GM12878 (cell line): ENCODE measurements around the gene OSBPL2. TPM values are rescaled to one million over a fixed set of nuclear protein-coding genes. Genes with fewer than 3 reads are reported as not detected.
A peak's percentile ranks its signal among the peaks of the same experiment; 100 is the strongest.

Experiments used
- ATAC-seq: fragments of 200-7000 bp; cut with Tn5 transposase; 3 replicates; pipeline ENCODE4 v1.9.1; 2020; ENCODE audit warnings: mild to moderate bottlenecking, moderate library complexity
- BruUV-seq: library from RNA; stranded (reverse); fragments of 400-500 nt; replicated peaks from 2 replicates; lab custom pipeline; 2021; lab: Mats Ljungman, UMichigan
- CTCF ChIA-PET: fragments of 300-600 bp; sonication (Branson Sonifier 250); formaldehyde crosslinking; extraction: SDS; loops from one replicate; lab custom pipeline; 2021; ENCODE audit warnings: inconsistent platforms; lab: Yijun Ruan, JAX
- POLR2A ChIA-PET: fragments of 350-600 bp; formaldehyde crosslinking; extraction: SDS; loops from one replicate; lab custom pipeline; 2021; ENCODE audit warnings: inconsistent platforms; lab: Charles Lee
- RAD21 ChIA-PET: fragments of 300-600 bp; sonication (Branson Sonifier 250); formaldehyde crosslinking; loops from one replicate; lab custom pipeline; 2023; ENCODE audit warnings: antibody characterized with exemption; ENCODE audit not compliant: unreplicated experiment; lab: Charles Lee
- SMC1A ChIA-PET: fragments of 300-600 bp; sonication (Branson Sonifier 250); formaldehyde crosslinking; loops from one replicate; lab custom pipeline; 2023; ENCODE audit not compliant: unreplicated experiment, uncharacterized antibody; lab: Charles Lee
- DNase-seq: peaks from one replicate; pipeline ENCODE4 v3.0.0-alpha.2; 2011; ENCODE audit warnings: low read depth, low spot score
- FAIRE-seq: peaks from 3 replicates; lab custom pipeline; 2011; peaks lifted over from hg19 to GRCh38; lab: Jason Lieb, UNC
- H2AFZ ChIP-seq: 2 replicates; pipeline ENCODE4 v1.6.0; 2011; ENCODE audit warnings: low read depth, low read length, control low read depth; ENCODE audit not compliant: control insufficient read depth
- H3K27ac ChIP-seq: 2 replicates; pipeline ENCODE4 v1.5.1; 2011; ENCODE audit warnings: control low read depth; ENCODE audit not compliant: control insufficient read depth, insufficient read depth
- H3K27me3 ChIP-seq, 2 experiments: replicated peaks in 1 of 2; 2 replicates each; pipeline versions ENCODE4 v1.6.0 to v1.6.1; 2011; ENCODE audit warnings: low read length in 1 of 2; ENCODE audit not compliant: control insufficient read depth in 2 of 2, insufficient read depth in 2 of 2
- H3K36me3 ChIP-seq, 2 experiments: 2 replicates each; pipeline ENCODE4 v1.5.1; 2011; ENCODE audit warnings: low read length in 1 of 2; ENCODE audit not compliant: control insufficient read depth in 2 of 2, insufficient read depth in 2 of 2
- H3K4me1 ChIP-seq: 2 replicates; pipeline ENCODE4 v1.6.1; 2011; ENCODE audit warnings: mild to moderate bottlenecking, low read length, moderate library complexity, mixed read lengths; ENCODE audit not compliant: control insufficient read depth, insufficient read depth
- H3K4me2 ChIP-seq: 2 replicates; pipeline ENCODE4 v1.6.0; 2011; ENCODE audit warnings: control low read depth; ENCODE audit not compliant: control insufficient read depth, insufficient read depth
- H3K4me3 ChIP-seq: fragments of 200-600 bp; sonication (generic); 2 replicates; pipeline ENCODE4 v1.5.1; 2016
- H3K79me2 ChIP-seq: 2 replicates; pipeline ENCODE4 v1.6.0; 2011; ENCODE audit warnings: low read length; ENCODE audit not compliant: control insufficient read depth, insufficient read depth
- H3K9ac ChIP-seq: 2 replicates; pipeline ENCODE4 v1.8.0; 2011; ENCODE audit warnings: low read length, control low read depth, mixed read lengths; ENCODE audit not compliant: control insufficient read depth, insufficient read depth
- H3K9me3 ChIP-seq: replicated peaks from 3 replicates; pipeline ENCODE4 v1.5.1; 2011; ENCODE audit warnings: mild to moderate bottlenecking, low read length; ENCODE audit not compliant: control insufficient read depth, insufficient read depth
- H4K20me1 ChIP-seq: 2 replicates; pipeline ENCODE4 v1.6.0; 2011; ENCODE audit not compliant: control insufficient read depth, insufficient read depth
- BACH1 ChIP-seq: fragments of 450-650 bp; IDR thresholded peaks from 2 replicates; pipeline ENCODE4 v1.6.1; 2017; ENCODE audit warnings: mild to moderate bottlenecking, borderline replicate concordance
- BRCA1 ChIP-seq: IDR thresholded peaks from 2 replicates; pipeline ENCODE4 v1.6.1; 2011; ENCODE audit warnings: low read depth, low read length, improper control_type of control experiment
- ELK1 ChIP-seq: IDR thresholded peaks from 2 replicates; pipeline ENCODE4 v1.6.1; 2012; ENCODE audit warnings: low read depth, low read length, improper control_type of control experiment
- HDGF ChIP-seq: fragments of 450-650 bp; IDR thresholded peaks from 2 replicates; pipeline ENCODE4 v1.6.1; 2016; ENCODE audit warnings: antibody characterized with exemption
- IRF4 ChIP-seq: IDR thresholded peaks from 2 replicates; pipeline ENCODE4 v1.6.1; 2011; ENCODE audit warnings: low read depth, low read length
- NFXL1 ChIP-seq: fragments of 450-650 bp; IDR thresholded peaks from 2 replicates; pipeline ENCODE4 v1.6.1; 2017; ENCODE audit warnings: antibody characterized with exemption, mild to moderate bottlenecking, borderline replicate concordance
- NR2F1 ChIP-seq: fragments of 450-650 bp; conservative IDR thresholded peaks from 2 replicates; pipeline ENCODE4 v1.6.1; 2017; ENCODE audit warnings: mild to moderate bottlenecking
- POLR2A ChIP-seq: IDR thresholded peaks from 2 replicates; pipeline ENCODE4 v1.6.1; 2011; ENCODE audit warnings: low read depth, mild to moderate bottlenecking, low read length
- SMAD5 ChIP-seq: IDR thresholded peaks from 2 replicates; pipeline ENCODE4 v1.6.1; 2016; ENCODE audit warnings: antibody characterized with exemption, low read depth
- SP1 ChIP-seq: IDR thresholded peaks from one replicate; pipeline ENCODE4 v1.6.1; 2011; ENCODE audit warnings: low read depth, low read length
- SREBF1 ChIP-seq: IDR thresholded peaks from 2 replicates; pipeline ENCODE4 v1.6.1; 2012; ENCODE audit warnings: mild to moderate bottlenecking, low read length
- STAT1 ChIP-seq: fragments of 450-650 bp; conservative IDR thresholded peaks from 2 replicates; pipeline ENCODE4 v1.6.1; 2014; ENCODE audit warnings: antibody characterized with exemption, mild to moderate bottlenecking
- TBL1XR1 ChIP-seq: IDR thresholded peaks from 2 replicates; pipeline ENCODE4 v1.6.1; 2012; ENCODE audit warnings: low read depth, low read length, improper control_type of control experiment
- ZBTB40 ChIP-seq: fragments of 450-650 bp; IDR thresholded peaks from 2 replicates; pipeline ENCODE4 v1.6.1; 2016; ENCODE audit warnings: mild to moderate bottlenecking, moderate library complexity, borderline replicate concordance
- ZNF274 ChIP-seq: IDR thresholded peaks from one replicate; pipeline ENCODE4 v1.8.0; 2011; ENCODE audit not compliant: insufficient read length, insufficient read depth
- ZNF687 ChIP-seq: fragments of 450-650 bp; IDR thresholded peaks from 2 replicates; pipeline ENCODE4 v1.6.1; 2017; ENCODE audit warnings: mild to moderate bottlenecking, moderate library complexity
- WGBS: methylation state at CpG from one replicate; pipeline ENCODE4 v1.1.6; 2016; ENCODE audit warnings: low lambda C conversion rate; ENCODE audit not compliant: insufficient replicate concordance, insufficient coverage; ENCODE audit errors: missing lambda C conversion rate; 5-methylcytosine and 5-hydroxymethylcytosine counted together
- in situ Hi-C: fragments of 300-500 bp; cut with MboI; formaldehyde crosslinking; loops from 9 replicates; pipeline ENCODE4 v1.14.3; 2018; ENCODE audit warnings: mixed read lengths
- intact Hi-C: fragments of 100-400 bp; cut with micrococcal nuclease; formaldehyde crosslinking; loops from one replicate; pipeline ENCODE4 v1.14.2; 2022; ENCODE audit not compliant: unreplicated experiment
- polyA plus RNA-seq, 11 experiments: library from polyadenylated mRNA; depleted of rRNA in 4 of 11; unstranded in 6 of 11; stranded (reverse) in 5 of 11; fragments of >200 nt; fragmentation: Nextera tagmentation in 4 of 11; fragmentation: Illumina TruSeq in 1 of 11; extraction: Ambion mirVana in 4 of 11; extraction: Trizol in 1 of 11; gene quantifications; 1 replicate in 1 of 11; 2 replicates in 10 of 11; pipeline versions ENCODE4 v1.2.1 to v1.2.3, GENCODE V29; 2011 to 2016; ENCODE audit warnings: inconsistent platforms in 2 of 11, missing spikeins in 2 of 11, low read depth in 1 of 11
- total RNA-seq, 4 experiments: library from RNA; depleted of rRNA in 3 of 4; stranded (reverse); fragments of >200 nt in 3 of 4; fragmentation: Illumina TruSeq in 1 of 4; extraction: Trizol in 1 of 4; gene quantifications; 2 replicates each; pipeline versions ENCODE4 v1.2.1 to v1.2.3, GENCODE V29; 2013 to 2021

Gene OSBPL2
- total and polyA plus RNA-seq, 10 of the 15 experiments (the other 5 are each of a cell fraction or from before 2014, with no cell fraction given), result 2.8 to 22.3 (median 14.7) TPM

GRCh38 chr20:62239278-62239879 is 1.1 kb downstream of the OSBPL2 start (continued):
- TF ChIP-seq NFXL1 (no peak), ZBTB40 (no peak), SP1 (no peak), BACH1 (no peak), HDGF (no peak), SMAD5 (no peak), NR2F1 (no peak), IRF4 (no peak)

GRCh38 chr20:62240020-62240685 is 1.8 kb downstream of the OSBPL2 start:
- H3K4me3 ChIP-seq, result no peak overlapping the region
- H3K36me3 ChIP-seq, result no peaks in the 10 kb centered on the region; a peak in 1 of 4 replicates
- no peak for FAIRE-seq
- no peak overlapping the region for H3K27ac ChIP-seq
- H3K9me3 ChIP-seq, result no peaks in the 10 kb centered on the region
- no peak for ATAC-seq
- WGBS, result 95% methylated on average over 13 of the region's 13 CpGs
- DNase-seq, result no peak
- no peaks in the 10 kb centered on the region for H3K27me3 ChIP-seq
- ChIA-PET CTCF (no interaction called here), POLR2A (no interaction called here), RAD21 (no interaction called here), SMC1A (interaction anchor here (0.6 kb wide), 2 partner anchors 13 to 46 kb away, joined by 3 read pairs; no protein-coding TSS in a partner anchor)
- H3K79me2 ChIP-seq, result peaks cover 18% of the 10 kb centered on the region
- no peaks in the 10 kb centered on the region; the same call in 1 of the 2 replicates for H4K20me1 ChIP-seq
- no peak overlapping the region for H2AFZ ChIP-seq
- intact Hi-C loops, result no loop called here
- H3K4me2 ChIP-seq, result no peak overlapping the region; the same call in 1 of the 2 replicates
- H3K4me1 ChIP-seq, result peaks cover 12% of the 10 kb centered on the region
- no peak overlapping the region for H3K9ac ChIP-seq
- BruUV-seq, result TSS peak; percentile 50
- in situ Hi-C loops, result no loop called here
- TF ChIP-seq STAT1, result no peak
- no peak for TF ChIP-seq ZNF274
- no peak for TF ChIP-seq SREBF1
- TF ChIP-seq BRCA1, result no peak
- no peak for TF ChIP-seq TBL1XR1
- TF ChIP-seq ELK1, result no peak
- TF ChIP-seq ZNF687, result no peak
- TF ChIP-seq POLR2A, result no peak
